Sigmoid colon (tissue), 4 donors: ENCODE results near the gene SLCO3A1.

Experiments
- CTCF ChIP-seq, 4 experiments: fragments of 450-650 bp in 3 of 4; fragments of 200-600 bp in 1 of 4; IDR thresholded peaks; one replicate each; pipeline ENCODE4 v1.5.1; 2016 to 2019; ENCODE audit warnings: antibody characterized with exemption in 4 of 4, mild to moderate bottlenecking in 3 of 4, moderate library complexity in 2 of 4
- EP300 ChIP-seq, 4 donors: sonication (generic); formaldehyde crosslinking; IDR thresholded peaks; one replicate each; pipeline ENCODE4 v1.6.1; 2017; ENCODE audit warnings: antibody characterized with exemption in 4 of 4
- POLR2A ChIP-seq, 2 donors: fragments of 450-650 bp; IDR thresholded peaks; one replicate each; pipeline ENCODE4 v1.6.1; 2016; ENCODE audit warnings: antibody characterized with exemption in 2 of 2, mild to moderate bottlenecking in 2 of 2, moderate library complexity in 2 of 2
- POLR2AphosphoS5 ChIP-seq, 4 donors: sonication (generic); formaldehyde crosslinking; IDR thresholded peaks; one replicate each; pipeline ENCODE4 v1.6.1; 2017; ENCODE audit warnings: antibody characterized with exemption in 4 of 4

- TF ChIP-seq POLR2AphosphoS5 (IDR thresholded peaks at IDR 0.05) (no peak), POLR2A (IDR thresholded peaks at IDR 0.05) (no peak), CTCF (IDR thresholded peaks at IDR 0.05) (no peak), EP300 (IDR thresholded peaks at IDR 0.05) (no peak)
Measured at GRCh38 chr15:91845720-91846119, 7.8 kb upstream of the SLCO3A1 start.
